Osteoblast (primary cell): Measurements from ENCODE around the gene GFPT2. TPM values are rescaled to one million over a fixed set of nuclear protein-coding genes. Genes with fewer than 3 reads are reported as not detected.

Experiments used
- DNase-seq: peaks from one replicate; pipeline ENCODE4 v3.0.0; 2011; ENCODE audit warnings: low spot score, mixed read lengths; ENCODE audit not compliant: insufficient read length; ENCODE audit errors: missing footprints
- H2AFZ ChIP-seq: 2 replicates; pipeline ENCODE4 v1.6.0; 2011; ENCODE audit warnings: mild to moderate bottlenecking, low read length
- H3K27ac ChIP-seq: 2 replicates; pipeline ENCODE4 v1.5.1; 2011; ENCODE audit warnings: mild to moderate bottlenecking, low read depth, low read length, moderate library complexity
- H3K27me3 ChIP-seq: 2 replicates; pipeline ENCODE4 v1.6.0; 2012; ENCODE audit warnings: mild to moderate bottlenecking, control low read depth, inconsistent platforms, low read length, moderate library complexity; ENCODE audit not compliant: insufficient read depth
- H3K36me3 ChIP-seq: 2 replicates; pipeline ENCODE4 v1.5.1; 2011; ENCODE audit warnings: mild to moderate bottlenecking, low read length, control low read depth, moderate library complexity; ENCODE audit not compliant: insufficient read depth
- H3K4me1 ChIP-seq: 2 replicates; pipeline ENCODE4 v1.5.1; 2011; ENCODE audit warnings: mild to moderate bottlenecking, low read length, control low read depth, moderate library complexity; ENCODE audit not compliant: insufficient read depth
- H3K4me2 ChIP-seq: 2 replicates; pipeline ENCODE4 v1.6.0; 2011; ENCODE audit warnings: mild to moderate bottlenecking, low read length; ENCODE audit not compliant: insufficient read depth
- H3K4me3 ChIP-seq: fragments of 200-600 bp; sonication (generic); 3 replicates; pipeline ENCODE4 v1.5.1; 2012; ENCODE audit warnings: mild to moderate bottlenecking, low read length, inconsistent platforms; ENCODE audit not compliant: insufficient read depth
- H3K79me2 ChIP-seq: 2 replicates; pipeline ENCODE4 v1.6.0; 2012; ENCODE audit warnings: mild to moderate bottlenecking, low read length, control low read depth, inconsistent platforms; ENCODE audit not compliant: insufficient read depth
- H3K9me3 ChIP-seq: 2 replicates; pipeline ENCODE4 v1.5.1; 2011; ENCODE audit warnings: low read depth, low read length, control low read depth
- H4K20me1 ChIP-seq: 2 replicates; pipeline ENCODE4 v1.6.0; 2012; ENCODE audit warnings: mild to moderate bottlenecking, low read length, control low read depth; ENCODE audit not compliant: insufficient read depth
- CTCF ChIP-seq: IDR thresholded peaks from 2 replicates; pipeline ENCODE4 v1.5.1; 2011; ENCODE audit warnings: mild to moderate bottlenecking, low read depth, low read length, moderate library complexity; ENCODE audit errors: extremely low read depth
- total RNA-seq: library from RNA; depleted of rRNA; stranded (reverse); fragments of >200 nt; gene quantifications from 2 replicates; pipeline ENCODE4 v1.2.3, GENCODE V29; 2012

The GFPT2 gene
- total RNA-seq, 1 donor, result 30.4 TPM

DNA sequence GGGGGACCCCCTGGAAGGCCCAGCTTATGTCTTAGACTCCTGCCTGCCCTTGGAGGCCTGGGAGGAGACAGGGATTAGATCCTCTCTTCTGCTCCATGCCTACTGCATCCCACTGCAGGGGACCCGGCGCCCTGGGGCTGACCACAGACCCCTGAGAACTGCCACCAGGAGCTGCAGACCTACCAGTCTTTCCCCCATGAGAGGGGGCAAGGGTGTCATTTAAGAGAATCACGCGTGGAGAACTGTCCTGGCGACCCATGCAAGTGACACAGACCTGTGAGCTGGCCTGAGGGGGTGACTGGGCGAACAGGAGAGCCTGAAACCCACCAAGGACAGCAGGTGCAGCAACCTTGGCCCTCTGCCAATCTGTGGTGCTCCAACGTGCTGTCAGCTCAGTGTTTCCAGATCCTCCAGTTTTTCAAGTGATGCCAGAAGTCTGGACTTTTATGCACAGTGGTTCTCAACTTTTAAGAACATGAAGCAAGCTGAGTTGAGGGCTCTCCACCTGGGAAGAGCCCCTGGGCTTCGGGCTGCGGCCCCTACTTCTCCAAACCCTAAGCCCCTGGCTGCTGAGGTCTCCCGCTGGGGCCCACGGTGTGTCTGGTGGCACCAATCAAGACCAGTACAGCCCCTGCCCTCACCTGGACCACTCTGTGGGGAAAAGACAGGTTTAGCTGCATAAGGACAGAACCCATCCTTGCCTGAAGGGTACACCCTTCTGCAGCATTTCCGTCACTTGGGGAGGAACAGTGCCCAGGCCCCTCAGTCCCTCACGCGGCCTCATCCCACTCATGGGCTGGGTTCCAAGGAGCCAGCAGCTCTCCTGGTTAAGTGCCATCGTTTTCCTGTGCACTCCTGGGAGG, 18.2 kb downstream of the GFPT2 start:
- DNase-seq, result peak; percentile 79
- Histone ChIP-seq H3K79me2 (peaks cover 4% of the 10 kb centered on the region), H2AFZ (no peak overlapping the region), H3K36me3 (peaks cover 38% of the 10 kb centered on the region), H3K27ac (peak overlapping the region; percentile 77), H3K4me1 (peaks cover 57% of the 10 kb centered on the region), H3K27me3 (no peaks in the 10 kb centered on the region), H3K4me3 (no peak overlapping the region), H3K9me3 (no peaks in the 10 kb centered on the region), H3K4me2 (no peak overlapping the region), H4K20me1 (no peaks in the 10 kb centered on the region)
- TF ChIP-seq CTCF, result no peak

DNA sequence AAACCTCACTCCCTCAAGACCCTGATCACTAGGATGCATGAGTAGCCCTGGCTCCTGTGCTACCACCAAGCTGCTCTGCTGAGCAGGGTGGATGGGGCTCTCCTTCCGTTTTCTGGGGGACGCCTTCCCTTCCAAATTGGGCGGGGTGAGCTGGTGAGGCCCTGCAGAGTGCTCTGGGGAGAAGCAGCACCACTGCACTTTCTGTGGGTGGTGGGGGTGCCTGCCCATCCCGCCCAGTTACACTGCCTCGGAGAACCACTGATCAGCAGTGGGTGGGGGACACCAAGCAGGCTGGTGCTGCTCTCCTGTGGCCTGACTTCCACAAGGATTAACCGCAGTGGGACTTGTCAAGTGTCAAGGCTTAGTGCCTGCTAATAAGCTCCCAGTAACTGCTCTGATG, 19.0 kb downstream of the GFPT2 start:
- H3K79me2 ChIP-seq, result no peaks in the 10 kb centered on the region
- no peak overlapping the region for H2AFZ ChIP-seq
- no peaks in the 10 kb centered on the region for H4K20me1 ChIP-seq
- H3K27ac ChIP-seq, result peak overlapping the region; percentile 77
- peaks cover 56% of the 10 kb centered on the region for H3K4me1 ChIP-seq
- peak; percentile 87 for DNase-seq
- no peak overlapping the region for H3K4me3 ChIP-seq
- H3K4me2 ChIP-seq, result no peak overlapping the region
- peaks cover 46% of the 10 kb centered on the region for H3K36me3 ChIP-seq
- no peaks in the 10 kb centered on the region for H3K9me3 ChIP-seq
- no peaks in the 10 kb centered on the region for H3K27me3 ChIP-seq
- TF ChIP-seq CTCF, result no peak

DNA sequence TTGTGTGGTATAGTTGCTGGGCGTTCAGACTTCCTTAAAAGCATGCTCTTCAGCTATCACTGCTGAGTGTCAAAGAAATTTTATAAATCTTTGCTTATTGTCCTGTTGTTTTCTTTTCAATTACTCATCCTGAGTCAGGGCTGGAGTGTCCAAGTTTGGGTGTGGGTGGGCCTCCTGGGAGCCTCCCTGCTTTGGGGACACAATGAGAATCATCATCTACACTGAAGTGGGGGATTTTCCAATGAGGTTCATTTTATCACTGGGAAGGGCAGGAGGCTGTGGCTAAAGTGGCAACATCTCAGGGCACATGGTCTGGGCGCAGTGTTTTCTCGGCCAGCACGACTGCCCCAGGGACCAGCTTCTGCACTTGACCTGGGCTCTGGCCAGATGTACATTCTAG, 19.5 kb downstream of the GFPT2 start:
- Histone ChIP-seq H3K27ac (peak overlapping the region; percentile 77), H3K27me3 (no peaks in the 10 kb centered on the region), H4K20me1 (no peaks in the 10 kb centered on the region), H3K9me3 (no peaks in the 10 kb centered on the region), H2AFZ (no peak overlapping the region), H3K4me3 (no peak overlapping the region), H3K4me2 (peak overlapping the region; percentile 27), H3K4me1 (peaks cover 55% of the 10 kb centered on the region), H3K36me3 (peaks cover 51% of the 10 kb centered on the region), H3K79me2 (no peaks in the 10 kb centered on the region)
- peak; percentile 97 for DNase-seq
- TF ChIP-seq CTCF, result no peak

DNA sequence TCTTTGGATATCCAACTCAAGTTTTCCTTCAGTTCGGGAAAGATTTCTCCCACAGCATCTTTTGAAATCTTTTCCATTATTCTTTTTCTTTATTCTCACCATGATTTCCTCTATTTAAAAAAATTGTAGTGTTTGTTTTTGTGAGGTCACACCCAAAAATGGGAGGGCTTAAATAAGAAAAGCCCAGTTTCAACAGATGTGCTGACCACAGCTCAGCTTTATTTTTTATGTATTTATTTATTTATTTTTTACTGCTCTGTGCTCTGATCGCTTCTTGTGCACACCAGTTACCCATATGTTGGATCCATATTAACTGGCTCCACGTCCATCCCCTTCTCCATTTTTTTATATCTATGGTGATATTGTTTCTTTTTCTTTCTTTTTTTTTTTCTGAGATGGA, 20.3 kb downstream of the GFPT2 start:
- Histone ChIP-seq H3K4me3 (no peak overlapping the region), H3K27ac (peak overlapping the region; percentile 64), H3K79me2 (no peaks in the 10 kb centered on the region), H2AFZ (no peak overlapping the region), H4K20me1 (no peaks in the 10 kb centered on the region), H3K4me2 (no peak overlapping the region), H3K9me3 (no peaks in the 10 kb centered on the region), H3K27me3 (no peaks in the 10 kb centered on the region), H3K4me1 (peaks cover 47% of the 10 kb centered on the region), H3K36me3 (peaks cover 59% of the 10 kb centered on the region)
- no peak for TF ChIP-seq CTCF
- no peak for DNase-seq
